Kidney epithelial cell (primary cell): ENCODE measurements around the gene RUNX2. TPM values are rescaled to one million over a fixed set of nuclear protein-coding genes. Genes with fewer than 3 reads are reported as not detected.

Experiments used
- DNase-seq: peaks from one replicate; pipeline ENCODE4 v3.0.0-alpha.2; 2010; ENCODE audit warnings: low read depth
- H3K27me3 ChIP-seq: 2 replicates; pipeline ENCODE4 v1.6.0; 2011; ENCODE audit warnings: low read length; ENCODE audit not compliant: control insufficient read depth, insufficient read depth
- H3K36me3 ChIP-seq: 2 replicates; pipeline ENCODE4 v1.5.1; 2011; ENCODE audit warnings: low read length; ENCODE audit not compliant: control insufficient read depth, insufficient read depth
- H3K4me3 ChIP-seq: 2 replicates; pipeline ENCODE4 v1.5.1; 2011; ENCODE audit warnings: low read depth, mild to moderate bottlenecking, control low read depth, low read length
- total RNA-seq: library from RNA; depleted of rRNA; stranded (reverse); fragments of >200 nt; gene quantifications from 2 replicates; pipeline ENCODE4 v1.2.3, GENCODE V29; 2015
- TF ChIP-seq, protein P1 (sequence below): IDR thresholded peaks from 2 replicates; pipeline ENCODE4 v1.5.1; 2011; ENCODE audit warnings: mild to moderate bottlenecking, moderate library complexity, low read length, control low read depth, inconsistent platforms; ENCODE audit not compliant: insufficient read depth, poor library complexity, severe bottlenecking

Gene RUNX2
- total RNA-seq, 1 donor from 2014 or later, result 9.2 TPM

DNA sequence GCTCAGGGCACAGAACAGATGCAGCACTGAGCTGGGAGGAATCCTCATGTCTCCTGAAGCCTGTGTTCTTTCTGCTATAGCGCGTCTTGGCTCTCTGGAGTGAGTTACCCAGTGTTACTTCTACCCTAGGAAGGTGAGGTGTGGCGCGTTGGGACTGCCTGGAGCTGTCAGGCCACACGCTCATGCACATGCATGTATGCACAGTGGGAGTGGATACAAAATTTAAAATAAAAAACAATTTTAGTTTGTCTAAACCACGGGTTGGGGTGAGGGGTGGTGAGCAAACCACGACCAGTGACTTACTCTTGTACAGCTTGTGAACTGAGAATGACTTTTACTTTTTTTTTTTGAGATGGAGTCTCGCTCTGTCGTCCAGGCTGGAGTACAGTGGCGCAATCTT is 348.2 kb downstream of the RUNX2 start:
- TF ChIP-seq, protein P1, sequence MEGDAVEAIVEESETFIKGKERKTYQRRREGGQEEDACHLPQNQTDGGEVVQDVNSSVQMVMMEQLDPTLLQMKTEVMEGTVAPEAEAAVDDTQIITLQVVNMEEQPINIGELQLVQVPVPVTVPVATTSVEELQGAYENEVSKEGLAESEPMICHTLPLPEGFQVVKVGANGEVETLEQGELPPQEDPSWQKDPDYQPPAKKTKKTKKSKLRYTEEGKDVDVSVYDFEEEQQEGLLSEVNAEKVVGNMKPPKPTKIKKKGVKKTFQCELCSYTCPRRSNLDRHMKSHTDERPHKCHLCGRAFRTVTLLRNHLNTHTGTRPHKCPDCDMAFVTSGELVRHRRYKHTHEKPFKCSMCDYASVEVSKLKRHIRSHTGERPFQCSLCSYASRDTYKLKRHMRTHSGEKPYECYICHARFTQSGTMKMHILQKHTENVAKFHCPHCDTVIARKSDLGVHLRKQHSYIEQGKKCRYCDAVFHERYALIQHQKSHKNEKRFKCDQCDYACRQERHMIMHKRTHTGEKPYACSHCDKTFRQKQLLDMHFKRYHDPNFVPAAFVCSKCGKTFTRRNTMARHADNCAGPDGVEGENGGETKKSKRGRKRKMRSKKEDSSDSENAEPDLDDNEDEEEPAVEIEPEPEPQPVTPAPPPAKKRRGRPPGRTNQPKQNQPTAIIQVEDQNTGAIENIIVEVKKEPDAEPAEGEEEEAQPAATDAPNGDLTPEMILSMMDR, result no peak
- Histone ChIP-seq H3K4me3 (no peak overlapping the region), H3K36me3 (no peaks in the 10 kb centered on the region), H3K27me3 (no peaks in the 10 kb centered on the region)
- DNase-seq, result no peak

DNA sequence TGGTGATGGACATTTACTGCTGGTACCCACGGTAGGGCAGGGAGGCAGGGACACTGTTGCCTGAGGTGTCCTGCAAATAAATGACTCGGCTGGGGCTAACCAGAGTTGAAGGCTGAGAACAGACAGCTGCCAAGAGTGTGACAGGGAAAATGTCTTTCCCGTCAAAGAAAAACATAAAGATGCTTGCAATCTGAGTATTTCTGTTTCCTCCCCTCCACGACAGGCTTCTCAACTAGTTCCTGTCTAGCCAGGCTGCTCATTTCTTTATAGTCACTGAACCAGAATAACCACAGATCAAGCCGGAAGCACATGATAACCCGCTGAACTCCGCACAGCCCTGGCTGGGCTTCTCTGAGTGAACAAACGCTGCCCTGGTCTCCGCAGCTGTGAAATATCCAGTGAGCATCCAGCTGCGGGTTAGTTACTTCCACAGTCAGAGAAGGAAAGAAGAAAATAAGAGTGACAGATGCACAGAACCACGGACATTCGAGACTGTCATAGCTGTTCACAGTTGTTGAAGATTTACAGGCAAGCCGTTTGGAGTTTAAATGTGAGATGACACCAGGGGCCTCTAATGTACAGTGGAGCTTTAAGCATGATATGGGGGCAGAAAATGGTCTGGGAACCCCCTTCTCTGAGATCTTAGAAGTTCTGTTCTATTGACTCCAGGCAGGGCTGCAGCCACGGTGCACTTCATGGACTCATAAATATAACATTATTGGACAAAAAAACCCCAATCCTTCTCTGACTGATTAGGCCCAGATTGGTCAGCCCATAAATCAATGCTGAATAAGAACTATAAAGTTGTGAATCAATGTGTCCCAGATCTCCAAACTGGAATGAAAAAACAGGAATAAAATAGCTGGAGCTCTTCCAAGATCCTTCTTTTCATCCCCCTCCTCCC is 349.5 kb downstream of the RUNX2 start:
- Histone ChIP-seq H3K36me3 (no peaks in the 10 kb centered on the region), H3K27me3 (no peaks in the 10 kb centered on the region), H3K4me3 (no peak overlapping the region)
- peak; percentile 52 for DNase-seq
- TF ChIP-seq, protein P1, result no peak

DNA sequence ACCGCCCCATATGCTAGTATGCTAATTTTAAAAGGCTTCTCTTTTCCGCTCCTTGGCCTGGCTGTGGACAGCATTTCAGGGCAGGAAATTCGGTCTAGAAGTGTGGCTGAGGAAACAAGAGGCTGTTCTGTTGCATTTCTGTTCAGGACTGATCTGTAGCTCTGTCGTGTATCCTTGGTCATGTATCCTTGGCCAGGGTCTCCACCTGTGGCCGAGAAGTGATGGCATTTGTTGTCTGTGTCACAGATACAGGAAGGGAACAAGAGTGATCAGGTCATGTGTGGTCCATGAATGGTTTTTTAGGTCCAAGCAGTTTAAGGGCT is 350.1 kb downstream of the RUNX2 start:
- H3K27me3 ChIP-seq, result no peaks in the 10 kb centered on the region
- DNase-seq, result no peak
- TF ChIP-seq, protein P1, result no peak
- H3K4me3 ChIP-seq, result no peak overlapping the region
- no peaks in the 10 kb centered on the region for H3K36me3 ChIP-seq

DNA sequence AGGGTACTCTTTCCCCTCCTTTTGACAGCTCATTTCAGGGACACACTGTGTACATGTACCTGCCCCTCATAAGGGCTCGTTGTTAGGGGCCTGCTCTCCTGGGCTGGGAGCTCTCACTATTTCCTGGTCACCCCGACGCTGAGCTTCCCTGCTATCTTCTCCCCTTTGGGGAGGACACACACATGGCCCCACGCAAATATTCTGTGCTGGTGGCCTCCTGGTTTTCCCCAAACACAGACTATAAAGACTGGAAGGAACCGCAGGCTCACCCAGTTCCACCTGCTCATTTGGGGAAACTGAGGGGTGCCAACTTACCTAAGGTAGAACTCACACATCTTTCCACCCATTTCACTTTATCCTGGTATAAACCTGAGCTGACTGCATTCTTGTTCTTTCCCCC is 351.0 kb downstream of the RUNX2 start:
- H3K4me3 ChIP-seq, result no peak overlapping the region
- DNase-seq, result no peak
- H3K27me3 ChIP-seq, result no peaks in the 10 kb centered on the region
- H3K36me3 ChIP-seq, result no peaks in the 10 kb centered on the region
- TF ChIP-seq, protein P1, result no peak

DNA sequence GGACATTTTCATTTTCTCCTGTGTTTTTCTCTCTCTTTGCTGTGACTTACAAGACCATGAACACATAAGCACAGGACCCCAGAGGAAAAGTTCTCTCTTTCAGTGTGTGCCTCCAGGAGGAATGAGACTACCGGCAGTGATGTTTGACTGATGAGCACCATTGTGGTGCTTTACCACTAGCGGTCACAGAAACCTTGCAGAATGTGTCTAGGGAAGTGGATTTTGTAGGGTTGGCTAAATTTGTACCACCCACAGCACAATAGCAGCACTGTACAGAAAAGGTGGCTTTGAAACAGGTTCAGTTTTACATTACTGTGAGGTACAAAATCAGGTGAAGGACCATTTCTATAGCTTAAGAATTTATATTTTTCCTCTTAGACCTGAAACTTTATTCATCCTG is 351.5 kb downstream of the RUNX2 start:
- no peaks in the 10 kb centered on the region for H3K27me3 ChIP-seq
- H3K4me3 ChIP-seq, result no peak overlapping the region
- TF ChIP-seq, protein P1, result no peak
- no peaks in the 10 kb centered on the region for H3K36me3 ChIP-seq
- DNase-seq, result no peak
